Measurements from ENCODE around the gene MGRN1. TPM values are rescaled to one million over a fixed set of nuclear protein-coding genes. Genes with fewer than 3 reads are reported as not detected.
A peak's percentile ranks its signal among the peaks of the same experiment; 100 is the strongest.

Gene MGRN1
- total RNA-seq (2022) = 105 and 114 TPM in 2 replicates
- percentile 69 among the genes with signal in this experiment for Bru-seq, nascent RNA
- percentile 81 among the genes with signal in this experiment for BruChase-seq, experiment 1, labeled RNA remaining after a 6-hour chase
- BruChase-seq, experiment 2, labeled RNA remaining after a 2-hour chase = percentile 77 among the genes with signal in this experiment
- long read RNA-seq, transcript MGRN1-211 (16 exons, 1,665 nt) = minor isoform, 5 of 23 reads
- long read RNA-seq, transcript MGRN1-201 (17 exons, 3,968 nt) = major isoform, 7 of 23 reads
- long read RNA-seq, partial matches to known transcripts = 4 of 23 reads
- long read RNA-seq, other reads (novel, unspliced or antisense) = 7 of 23 reads

GRCh38 chr16:4624015-4624826, at the start of gene MGRN1:
TSS of gene MGRN1 (plus strand) at chr16:4624826. CDS start at chr16:4624961, 135 bp downstream.
- TF ChIP-seq CTCF (IDR thresholded peaks at IDR 0.05; ENCODE audit: unreplicated experiment) = peak; percentile 98
- intact Hi-C loops (cut with micrococcal nuclease; ENCODE audit: unreplicated experiment) = no loop called here
- Mint-ChIP-seq H3K27me3 (ENCODE audit: unreplicated experiment) (no peaks in the 10 kb centered on the region), H3K4me1 (ENCODE audit: low read depth, unreplicated experiment) (peaks cover 17% of the 10 kb centered on the region), H3K9me3 (ENCODE audit: low read depth, unreplicated experiment) (no peaks in the 10 kb centered on the region), H3K36me3 (ENCODE audit: insufficient read depth, unreplicated experiment) (peaks cover 27% of the 10 kb centered on the region), H3K4me3 (ENCODE audit: low read depth, unreplicated experiment) (peak within 1 kb of the TSS; percentile 97), H3K27ac (ENCODE audit: unreplicated experiment) (peak within 1 kb of the TSS; percentile 99)
- CTCF ChIA-PET = interaction anchor here (0.6 to 1.5 kb wide), 12 partner anchors 8 to 474 kb away, joined by 3 to 7 read pairs (median 4); partner anchors contain the start of genes ANKS3, CDIP1, DNAAF8 and UBALD1
- BruUV-seq (replicated peaks) = TSS peak; percentile 59
- peak; percentile 97 for DNase-seq

- TF ChIP-seq CTCF (IDR thresholded peaks at IDR 0.05; ENCODE audit: unreplicated experiment) = no peak
- Mint-ChIP-seq H3K27me3 (ENCODE audit: unreplicated experiment) (peaks cover 19% of the 10 kb centered on the region), H3K36me3 (ENCODE audit: insufficient read depth, unreplicated experiment) (no peaks in the 10 kb centered on the region), H3K4me1 (ENCODE audit: low read depth, unreplicated experiment) (no peaks in the 10 kb centered on the region), H3K4me3 (ENCODE audit: low read depth, unreplicated experiment) (no peak overlapping the region), H3K9me3 (ENCODE audit: low read depth, unreplicated experiment) (no peaks in the 10 kb centered on the region), H3K27ac (ENCODE audit: unreplicated experiment) (no peak overlapping the region)
- BruUV-seq (replicated peaks) = no TSS peak
- intact Hi-C loops (cut with micrococcal nuclease; ENCODE audit: unreplicated experiment) = no loop called here
- DNase-seq = no peak
- CTCF ChIA-PET = interaction anchor here (0.6 to 1.2 kb wide), 3 partner anchors 10 to 56 kb away, joined by 3 to 4 read pairs (median 4); no protein-coding TSS in a partner anchor
Measured at GRCh38 chr16:4574919-4575705, 49.5 kb upstream of the MGRN1 start.

GRCh38 chr16:4576008-4576407, 48.6 kb upstream of the MGRN1 start:
- TF ChIP-seq CTCF (IDR thresholded peaks at IDR 0.05; ENCODE audit: unreplicated experiment) = no peak
- no peak overlapping the region for H3K27ac Mint-ChIP-seq (ENCODE audit: unreplicated experiment)
- DNase-seq = no peak
- H3K4me1 Mint-ChIP-seq (ENCODE audit: low read depth, unreplicated experiment) = no peaks in the 10 kb centered on the region
- H3K4me3 Mint-ChIP-seq (ENCODE audit: low read depth, unreplicated experiment) = no peak overlapping the region
- no peaks in the 10 kb centered on the region for H3K9me3 Mint-ChIP-seq (ENCODE audit: low read depth, unreplicated experiment)
- no peaks in the 10 kb centered on the region for H3K36me3 Mint-ChIP-seq (ENCODE audit: insufficient read depth, unreplicated experiment)
- intact Hi-C loops (cut with micrococcal nuclease; ENCODE audit: unreplicated experiment) = no loop called here
- CTCF ChIA-PET = interaction anchor here (0.6 to 1.2 kb wide), 2 partner anchors 9 to 56 kb away, joined by 4 read pairs; no protein-coding TSS in a partner anchor
- H3K27me3 Mint-ChIP-seq (ENCODE audit: unreplicated experiment) = peaks cover 10% of the 10 kb centered on the region
- no TSS peak for BruUV-seq (replicated peaks)

GRCh38 chr16:4578961-4579530, 45.6 kb upstream of the MGRN1 start:
- Mint-ChIP-seq H3K27ac (ENCODE audit: unreplicated experiment) (no peak overlapping the region), H3K9me3 (ENCODE audit: low read depth, unreplicated experiment) (no peaks in the 10 kb centered on the region), H3K27me3 (ENCODE audit: unreplicated experiment) (no peaks in the 10 kb centered on the region), H3K36me3 (ENCODE audit: insufficient read depth, unreplicated experiment) (no peaks in the 10 kb centered on the region), H3K4me3 (ENCODE audit: low read depth, unreplicated experiment) (no peak overlapping the region), H3K4me1 (ENCODE audit: low read depth, unreplicated experiment) (no peaks in the 10 kb centered on the region)
- TF ChIP-seq CTCF (IDR thresholded peaks at IDR 0.05; ENCODE audit: unreplicated experiment) = no peak
- intact Hi-C loops (cut with micrococcal nuclease; ENCODE audit: unreplicated experiment) = no loop called here
- CTCF ChIA-PET = interaction anchor here (0.7 kb wide), 2 partner anchors 30 to 369 kb away, joined by 4 to 5 read pairs; no protein-coding TSS in a partner anchor
- BruUV-seq (replicated peaks) = no TSS peak
- no peak for DNase-seq
